Effector memory CD4-positive, alpha-beta T cell (primary cell): Measurements from ENCODE around the gene UTP20.
"Not testable (repeated sequence)": the region's sequence is repeated elsewhere in the genome, so short reads cannot be mapped to it uniquely, and the experiment has no call there.

Source experiments
- DNase-seq, 3 donors: peaks; one replicate each; pipeline ENCODE4 v3.0.0-alpha.2; 2020
- H3K27ac ChIP-seq: 2 replicates; pipeline ENCODE4 v1.7.0; 2013; ENCODE audit warnings: mild to moderate bottlenecking, low read length, moderate library complexity; ENCODE audit not compliant: insufficient read depth, poor library complexity, severe bottlenecking
- H3K27me3 ChIP-seq: replicated peaks from 2 replicates; pipeline ENCODE4 v1.7.0; 2013; ENCODE audit warnings: mild to moderate bottlenecking, low read length; ENCODE audit not compliant: insufficient read depth, control insufficient read depth, poor library complexity, severe bottlenecking
- H3K36me3 ChIP-seq: 2 replicates; pipeline ENCODE4 v1.7.0; 2013; ENCODE audit warnings: mild to moderate bottlenecking, low read length, moderate library complexity; ENCODE audit not compliant: control insufficient read depth, insufficient read depth
- H3K4me1 ChIP-seq: 2 replicates; pipeline ENCODE4 v1.7.0; 2013; ENCODE audit warnings: low read length, mild to moderate bottlenecking; ENCODE audit not compliant: control insufficient read depth, insufficient read depth, poor library complexity, severe bottlenecking
- H3K4me3 ChIP-seq: 2 replicates; pipeline ENCODE4 v1.7.0; 2013; ENCODE audit warnings: low read length, low read depth, mild to moderate bottlenecking; ENCODE audit not compliant: insufficient read depth, poor library complexity, severe bottlenecking
- H3K9me3 ChIP-seq: 2 replicates; pipeline ENCODE4 v1.7.0; 2013; ENCODE audit warnings: mild to moderate bottlenecking, low read length, moderate library complexity; ENCODE audit not compliant: control insufficient read depth

The UTP20 gene

DNA sequence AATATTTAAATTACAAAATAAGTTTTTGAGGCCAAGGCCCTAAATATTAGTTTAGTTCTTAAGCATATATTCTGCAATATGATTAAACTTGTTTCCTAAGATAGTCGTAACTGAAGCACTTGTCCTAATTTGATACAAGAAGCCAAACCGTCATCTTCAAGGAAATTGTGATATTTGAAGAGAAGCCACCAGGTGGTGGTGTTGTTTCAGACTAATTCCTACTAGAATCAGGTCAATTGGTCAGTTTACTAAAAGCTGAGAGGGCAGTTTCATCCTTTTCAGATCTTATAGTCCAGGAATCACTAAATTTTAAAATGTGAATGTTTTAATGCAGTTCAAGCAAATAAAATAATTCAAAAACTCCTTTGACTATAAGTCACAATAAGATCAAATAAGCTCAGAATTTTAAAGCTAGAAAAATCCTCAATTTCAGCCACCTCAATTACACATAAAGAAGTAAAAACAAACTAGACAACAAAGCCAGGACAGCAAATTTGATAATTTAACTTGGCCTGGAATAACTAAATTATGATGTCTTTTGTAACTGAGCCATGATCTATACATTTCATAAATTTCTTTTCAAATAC, 134.7 kb downstream of the UTP20 start:
- no peak for DNase-seq
- H3K27me3 ChIP-seq = no peaks in the 10 kb centered on the region
- no peaks in the 10 kb centered on the region for H3K36me3 ChIP-seq
- no peak overlapping the region for H3K27ac ChIP-seq
- H3K4me3 ChIP-seq = no peak overlapping the region
- H3K4me1 ChIP-seq = no peaks in the 10 kb centered on the region
- H3K9me3 ChIP-seq = no peaks in the 10 kb centered on the region

DNA sequence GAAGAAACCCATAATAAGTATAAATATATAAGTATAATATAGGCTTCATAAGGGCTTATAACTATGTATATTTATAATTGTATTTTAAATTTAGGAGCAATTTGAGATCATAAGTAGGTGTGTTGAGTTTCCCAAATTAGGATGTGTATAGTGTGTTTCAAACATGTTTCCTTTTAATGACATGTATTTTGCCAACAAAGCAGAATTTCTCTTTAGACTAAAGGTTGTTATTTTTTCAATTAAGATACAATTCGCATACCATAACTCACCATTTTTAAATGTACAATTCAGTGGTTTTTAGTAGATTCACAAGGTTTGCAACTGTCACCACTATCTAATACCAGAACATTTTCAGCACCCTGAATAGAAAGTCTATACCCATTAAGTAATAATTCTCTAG, 135.3 kb downstream of the UTP20 start:
- no peak for DNase-seq
- Histone ChIP-seq H3K36me3 (no peaks in the 10 kb centered on the region), H3K27me3 (no peaks in the 10 kb centered on the region), H3K27ac (no peak overlapping the region), H3K9me3 (no peaks in the 10 kb centered on the region), H3K4me3 (no peak overlapping the region), H3K4me1 (no peaks in the 10 kb centered on the region)

DNA sequence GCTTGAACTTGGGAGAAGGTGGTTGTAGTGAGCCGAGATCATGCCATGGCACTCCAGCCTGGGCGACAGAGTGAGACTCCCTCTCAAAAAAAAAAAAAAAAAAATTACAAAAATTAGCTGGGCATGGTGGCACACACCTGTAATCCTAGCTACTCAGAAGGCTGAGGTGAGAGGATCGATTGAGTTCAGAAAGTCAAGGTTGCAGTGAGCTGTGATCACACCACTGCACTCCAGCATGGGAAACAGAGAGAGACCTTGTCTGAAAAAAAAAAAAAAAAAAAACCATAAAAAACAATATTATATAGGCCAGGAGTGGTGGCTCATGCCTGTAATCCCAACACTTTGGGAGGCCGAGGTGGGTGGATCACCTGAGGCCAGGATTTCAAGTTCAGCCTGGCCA, 142.2 kb downstream of the UTP20 start:
- H3K4me1 ChIP-seq, H3K27ac ChIP-seq: not testable (repeated sequence)

DNA sequence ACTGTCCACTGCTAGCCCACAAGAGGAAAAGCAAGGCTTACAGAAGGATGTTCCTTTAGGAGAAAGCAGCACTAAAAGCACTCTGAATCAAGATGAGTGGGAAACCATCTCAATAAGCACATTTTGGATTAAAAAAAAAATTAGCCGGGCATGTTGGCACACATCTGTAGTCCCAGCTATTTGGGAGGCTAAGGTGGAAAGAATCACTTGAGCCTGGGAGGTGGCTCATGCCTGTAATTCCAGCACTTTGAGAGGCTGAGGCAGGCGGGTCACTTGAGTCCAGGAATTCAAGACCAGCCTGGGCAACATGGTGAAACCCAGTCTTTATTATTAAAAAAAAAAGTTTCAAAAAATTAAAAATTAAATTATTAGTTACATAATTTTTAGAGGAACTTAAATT, 144.7 kb downstream of the UTP20 start:
- Histone ChIP-seq H3K4me3 (no peak overlapping the region), H3K9me3 (no peaks in the 10 kb centered on the region), H3K4me1 (no peaks in the 10 kb centered on the region), H3K27me3 (no peaks in the 10 kb centered on the region), H3K27ac (no peak overlapping the region), H3K36me3 (no peaks in the 10 kb centered on the region)
- DNase-seq = no peak

More for the DNA sequence above, 142.2 kb downstream of the UTP20 start:
- H3K9me3 ChIP-seq, DNase-seq, H3K36me3 ChIP-seq, H3K4me3 ChIP-seq, H3K27me3 ChIP-seq: not testable (repeated sequence)

DNA sequence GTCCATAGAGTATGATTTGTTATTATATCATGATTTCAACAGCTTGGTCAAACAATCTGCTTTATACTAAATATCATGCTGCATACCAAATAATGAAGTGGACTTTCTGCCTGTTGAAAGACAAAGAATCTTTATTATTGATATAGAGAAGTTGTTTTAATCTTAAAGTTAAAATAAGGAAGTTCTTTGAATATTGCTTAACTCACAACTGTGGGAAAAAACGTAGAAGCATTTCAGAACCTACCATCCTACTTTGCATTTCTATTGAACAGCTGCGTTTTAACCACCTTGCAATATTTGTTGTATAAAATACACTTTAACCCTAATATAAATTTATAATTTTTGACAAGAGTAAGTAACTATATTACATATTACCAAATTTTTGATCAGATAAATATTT, 150.6 kb downstream of the UTP20 start:
- no peaks in the 10 kb centered on the region for H3K4me1 ChIP-seq
- H3K9me3 ChIP-seq = no peaks in the 10 kb centered on the region
- no peak for DNase-seq
- H3K36me3 ChIP-seq = no peaks in the 10 kb centered on the region
- H3K27me3 ChIP-seq = no peaks in the 10 kb centered on the region
- H3K4me3 ChIP-seq = no peak overlapping the region
- H3K27ac ChIP-seq = no peak overlapping the region

DNA sequence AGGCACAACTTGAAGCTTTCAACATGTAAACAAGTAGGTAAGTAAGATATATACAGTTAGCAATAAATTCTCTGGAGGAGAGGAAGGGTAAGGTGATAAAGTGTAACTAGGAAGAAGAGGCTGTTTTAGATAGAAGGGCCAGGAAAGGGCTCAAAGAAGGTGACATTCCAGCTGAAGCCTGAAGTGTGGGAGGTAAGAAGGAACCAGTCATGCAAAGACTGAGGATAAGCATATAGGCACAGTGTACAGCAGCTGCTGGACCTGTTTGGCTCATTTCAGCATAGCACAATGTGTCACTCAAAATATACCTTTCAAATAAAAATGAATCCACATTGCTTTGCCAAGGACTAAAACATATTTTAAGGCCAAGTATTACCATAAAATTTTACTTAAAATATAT, 156.2 kb downstream of the UTP20 start:
- Histone ChIP-seq H3K4me3 (no peak overlapping the region), H3K36me3 (no peaks in the 10 kb centered on the region), H3K27me3 (no peaks in the 10 kb centered on the region), H3K27ac (no peak overlapping the region), H3K9me3 (no peaks in the 10 kb centered on the region), H3K4me1 (no peaks in the 10 kb centered on the region)
- DNase-seq = no peak
